Measurements from ENCODE around the gene ZNF41. TPM values are rescaled to one million over a fixed set of nuclear protein-coding genes. Genes with fewer than 3 reads are reported as not detected.

Gene ZNF41
- total and polyA plus RNA-seq, 2 of the 8 experiments (the other 6 are each of a cell fraction or from before 2014, with no cell fraction given): 1.8 to 5.3 TPM

GRCh38 chrX:47498411-47498810 is 15.4 kb upstream of the ZNF41 start:
- ChIA-PET POLR2A (ENCODE audit: partially characterized antibody) (no interaction called here), CTCF (ENCODE audit: partially characterized antibody) (interaction anchor here (0.9 to 4.6 kb wide), 2 partner anchors 13 to 24 kb away, joined by 4 to 33 read pairs; no protein-coding TSS in a partner anchor)
- no peak overlapping the region for H4K8ac ChIP-seq (ENCODE audit: extremely low read depth, insufficient read depth, low read length)
- H3K56ac ChIP-seq (replicated peaks; ENCODE audit: insufficient read length, low read depth, low read length): no peak overlapping the region
- H3K27ac ChIP-seq (ENCODE audit: low read depth, low read length): no peak overlapping the region
- no peak overlapping the region for H2AFZ ChIP-seq (ENCODE audit: low read length)
- H3K9me3 ChIP-seq (ENCODE audit: insufficient read depth in 2 of 2, low read depth in 1 of 2, low read length in 1 of 2): no peaks in the 10 kb centered on the region
- no peak overlapping the region for H3K4me2 ChIP-seq (ENCODE audit: insufficient read depth in 1 of 2, low read depth in 2 of 2, low read length in 2 of 2)
- no peaks in the 10 kb centered on the region for H3K27me3 ChIP-seq (replicated peaks in 1 of 4; ENCODE audit: control insufficient read depth in 3 of 4, extremely low read depth in 1 of 4, insufficient read depth in 3 of 4, low read length in 3 of 4)
- FAIRE-seq (no peak), DNase-seq (ENCODE audit: low read depth in 1 of 2, low spot score in 2 of 2) (no peak)
- H3K79me2 ChIP-seq (ENCODE audit: control insufficient read depth in 1 of 2, insufficient read depth in 2 of 2, low read length in 2 of 2): no peaks in the 10 kb centered on the region
- no peak overlapping the region for H3K4ac ChIP-seq (replicated peaks; ENCODE audit: insufficient read length, low read depth, low read length)
- no peak overlapping the region for H3K4me3 ChIP-seq (ENCODE audit: extremely low read depth in 1 of 4, insufficient read depth in 2 of 4, low read depth in 3 of 4, low read length in 4 of 4)
- no peak overlapping the region for H2BK15ac ChIP-seq (ENCODE audit: low read length)
- no peaks in the 10 kb centered on the region for H3K36me3 ChIP-seq (ENCODE audit: control insufficient read depth in 2 of 4, insufficient read depth in 4 of 4, low read length in 3 of 4)
- H3K14ac ChIP-seq (ENCODE audit: insufficient read length): no peak overlapping the region
- no peak overlapping the region for H2BK120ac ChIP-seq (replicated peaks; ENCODE audit: low read depth, low read length)
- WGBS, 2 experiments (ENCODE audit: extremely low coverage in 1 of 2, insufficient coverage in 1 of 2, insufficient read length in 1 of 2, insufficient replicate concordance in 2 of 2, low coverage in 1 of 2, low lambda C conversion rate in 2 of 2, missing lambda C conversion rate in 1 of 2): 80% methylated on average over 3 of the region's 4 CpGs; no CpG with 5 or more reads in 1 of the 2 experiments
- no peak overlapping the region for H2BK20ac ChIP-seq (ENCODE audit: low read length)
- H3K23ac ChIP-seq (ENCODE audit: insufficient read length): no peak overlapping the region
- no peaks in the 10 kb centered on the region for H4K20me1 ChIP-seq (replicated peaks in 1 of 2; ENCODE audit: control insufficient read depth in 1 of 2, insufficient read depth in 2 of 2, low read length in 2 of 2)
- no peaks in the 10 kb centered on the region for H3K79me1 ChIP-seq (ENCODE audit: low read depth, low read length)
- no peak overlapping the region for H2AK5ac ChIP-seq (ENCODE audit: low read depth, low read length)
- H3K4me1 ChIP-seq (replicated peaks in 1 of 4; ENCODE audit: control insufficient read depth in 3 of 4, insufficient read depth in 4 of 4, low read length in 3 of 4): peaks cover 0 to 12% (median 8%) of the 10 kb centered on the region in 4 experiments; a peak in 3 of 7 replicates
- no peak overlapping the region for H4K91ac ChIP-seq (replicated peaks; ENCODE audit: insufficient read length, low read length)
- no peak overlapping the region for H3K18ac ChIP-seq (ENCODE audit: extremely low read depth, low read length)
- H4K5ac ChIP-seq (ENCODE audit: insufficient read length, low read depth, low read length): no peak overlapping the region
- H2BK12ac ChIP-seq (ENCODE audit: low read depth, low read length): no peak overlapping the region
- H3K9ac ChIP-seq (replicated peaks in 1 of 4; ENCODE audit: extremely low read depth in 1 of 4, low read depth in 3 of 4, low read length in 3 of 4): no peak overlapping the region
- H2BK5ac ChIP-seq (ENCODE audit: low read depth, low read length): no peak overlapping the region
- H3K23me2 ChIP-seq (ENCODE audit: low read depth, low read length): no peaks in the 10 kb centered on the region
- TF ChIP-seq EGR1 (IDR thresholded peaks at IDR 0.05; ENCODE audit: borderline replicate concordance, low read depth, low read length) (no peak), HDAC6 (IDR thresholded peaks at IDR 0.05; ENCODE audit: low read depth, low read length) (no peak), CBX5 (IDR thresholded peaks at IDR 0.05; ENCODE audit: low read depth, low read length) (no peak), JUND (IDR thresholded peaks at IDR 0.05; ENCODE audit: low read length) (no peak), BACH1 (IDR thresholded peaks at IDR 0.05; ENCODE audit: low read length) (no peak), NANOG (IDR thresholded peaks at IDR 0.05; ENCODE audit: insufficient read depth, low read depth, low read length, poor library complexity, severe bottlenecking) (no peak), TBP (IDR thresholded peaks at IDR 0.05; ENCODE audit: low read depth, low read length) (no peak), CBX8 (IDR thresholded peaks at IDR 0.05; ENCODE audit: borderline replicate concordance, low read depth, low read length) (no peak), POLR2A (IDR thresholded peaks at IDR 0.05; ENCODE audit: control extremely low read depth in 1 of 2, low read depth in 2 of 2, low read length in 2 of 2) (no peak), MAX (IDR thresholded peaks at IDR 0.05) (no peak), ASH2L (IDR thresholded peaks at IDR 0.05; ENCODE audit: low read length) (no peak), SP4 (IDR thresholded peaks at IDR 0.05; ENCODE audit: low read length) (no peak), KDM1A (IDR thresholded peaks at IDR 0.05; ENCODE audit: borderline replicate concordance, low read length) (no peak), SIRT6 (IDR thresholded peaks at IDR 0.05; ENCODE audit: low read length) (no peak)
- TF ChIP-seq, protein P1, sequence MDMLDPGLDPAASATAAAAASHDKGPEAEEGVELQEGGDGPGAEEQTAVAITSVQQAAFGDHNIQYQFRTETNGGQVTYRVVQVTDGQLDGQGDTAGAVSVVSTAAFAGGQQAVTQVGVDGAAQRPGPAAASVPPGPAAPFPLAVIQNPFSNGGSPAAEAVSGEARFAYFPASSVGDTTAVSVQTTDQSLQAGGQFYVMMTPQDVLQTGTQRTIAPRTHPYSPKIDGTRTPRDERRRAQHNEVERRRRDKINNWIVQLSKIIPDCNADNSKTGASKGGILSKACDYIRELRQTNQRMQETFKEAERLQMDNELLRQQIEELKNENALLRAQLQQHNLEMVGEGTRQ (IDR thresholded peaks at IDR 0.05; ENCODE audit: low read length): no peak

Data from H1 (cell line).